Heart left ventricle (tissue), 16 donors: ENCODE measurements around the gene LPP. TPM values are rescaled to one million over a fixed set of nuclear protein-coding genes. Genes with fewer than 3 reads are reported as not detected.
A peak's percentile ranks its signal among the peaks of the same experiment; 100 is the strongest.

Experiments
- ATAC-seq, 4 donors: fragments of 200-7000 bp; cut with Tn5 transposase; one replicate each; pipeline ENCODE4 v1.9.1; 2020 to 2022; ENCODE audit warnings: moderate library complexity in 4 of 4, mild to moderate bottlenecking in 3 of 4, moderate number of reproducible peaks in 1 of 4
- DNase-seq, 5 donors: peaks; one replicate each; pipeline ENCODE4 v3.0.0-alpha.2; 2020
- H3K27ac ChIP-seq, 12 donors: fragments of 200-600 bp; sonication (generic) in 4 of 12; one replicate each; pipeline versions ENCODE4 v1.5.0 to v1.8.0; 2016 to 2022; ENCODE audit warnings: mild to moderate bottlenecking in 2 of 12
- H3K27me3 ChIP-seq, 9 donors: fragments of 200-600 bp; sonication (generic) in 2 of 9; one replicate each; pipeline versions ENCODE4 v1.5.1 to v1.8.0; 2016 to 2022; ENCODE audit warnings: mild to moderate bottlenecking in 3 of 9
- H3K36me3 ChIP-seq, 9 donors: fragments of 200-600 bp; sonication (generic) in 2 of 9; one replicate each; pipeline versions ENCODE4 v1.5.0 to v1.8.0; 2018 to 2022; ENCODE audit warnings: mild to moderate bottlenecking in 2 of 9
- H3K4me1 ChIP-seq, 12 donors: fragments of 200-600 bp; sonication (generic) in 4 of 12; one replicate each; pipeline versions ENCODE4 v1.5.0 to v1.8.0; 2016 to 2022; ENCODE audit warnings: mild to moderate bottlenecking in 3 of 12
- H3K4me3 ChIP-seq, 12 donors: fragments of 200-600 bp; sonication (generic) in 4 of 12; one replicate each; pipeline versions ENCODE4 v1.5.0 to v1.8.0; 2017 to 2022; ENCODE audit warnings: mild to moderate bottlenecking in 9 of 12, moderate library complexity in 4 of 12
- H3K9me3 ChIP-seq, 12 donors: fragments of 200-600 bp; sonication (generic) in 4 of 12; one replicate each; pipeline versions ENCODE4 v1.5.0 to v1.8.0; 2016 to 2022; ENCODE audit warnings: mild to moderate bottlenecking in 1 of 12
- POLR2A ChIP-seq, 2 donors: fragments of 450-650 bp; IDR thresholded peaks; one replicate each; pipeline ENCODE4 v1.6.1; 2017; ENCODE audit warnings: antibody characterized with exemption in 2 of 2, mild to moderate bottlenecking in 2 of 2, moderate library complexity in 2 of 2
- WGBS, 4 donors: extraction: QIAGEN DNeasy Blood & Tissue Kit in 2 of 4; methylation state at CpG; one replicate each; pipeline versions ENCODE4 v1.1.5 to v1.1.7; 2013 to 2018; 5-methylcytosine and 5-hydroxymethylcytosine counted together
- intact Hi-C, 10 donors: fragments of 100-400 bp; cut with DNase I; formaldehyde crosslinking; loops; one replicate each; pipeline versions ENCODE4 v1.11.1 to v1.14.2; 2022
- polyA plus RNA-seq, 2 donors: library from polyadenylated mRNA; stranded (reverse); fragments of 200-250 nt; gene quantifications; one replicate each; pipeline ENCODE4 v1.2.3, GENCODE V29; 2013
- total RNA-seq, 9 donors: library from RNA; depleted of rRNA in 2 of 9; stranded (reverse); fragments of >200 nt in 2 of 9; fragmentation: NEBNext Ultra II Directional in 3 of 9; extraction: Animal tissue kit (Norgen Biotek cat#: 25700) in 3 of 9; gene quantifications; one replicate each; pipeline versions ENCODE4 v1.1.0 to v1.2.4, GENCODE V29; 2016 to 2023
- TF ChIP-seq, protein P1 (sequence below), 12 donors: fragments of 200-600 bp; sonication (generic) in 4 of 12; IDR thresholded peaks; one replicate each; pipeline versions ENCODE4 v1.5.0 to v1.8.0; 2018 to 2022; ENCODE audit warnings: antibody characterized with exemption in 12 of 12, mild to moderate bottlenecking in 5 of 12
- donor health status: ischemic (EF 13 %, LVEDD 7.1; RV severe dilation, severe dysfunction).
- donor health status: healthy with polysubstance abuse.
- donor health status: DM: no; HTN: yes; CAD: no.
- donor health status: DM: no; HTN: no; CAD: no.
- donor health status: ischemic (EF 25% LVEDD 6.9; RV normal size, moderate dysfunction).
- donor health status: ischemic (EF 25% LVEDD 5.7; RV mildly dilated, moderate dysfunction).
- donor health status: healthy.
- donor health status: DM: yes; HTN: yes; CAD: no.
- donor health status: ischemic (EF 35%, LVEDD 5.7; RV mildly dilated, moderate dysfunction).
- donor health status: nonischemic (EF 11% LVEDD 7.7; RV severe dilation, severe dysfunction).
- donor health status: DM: yes; HTN: yes; CAD: no.
- donor health status: PGD.
- donor health status: ischemic (EF 29% LVEDD 5.4; RV normal size, mild dysfunction).
- donor health status: nonischemic (EF 23%, LVEDD 6.1; RV moderate dilation, normal function).

The LPP gene
- total and polyA plus RNA-seq, 11 donors, result 9.2 to 178 (median 100) TPM

DNA sequence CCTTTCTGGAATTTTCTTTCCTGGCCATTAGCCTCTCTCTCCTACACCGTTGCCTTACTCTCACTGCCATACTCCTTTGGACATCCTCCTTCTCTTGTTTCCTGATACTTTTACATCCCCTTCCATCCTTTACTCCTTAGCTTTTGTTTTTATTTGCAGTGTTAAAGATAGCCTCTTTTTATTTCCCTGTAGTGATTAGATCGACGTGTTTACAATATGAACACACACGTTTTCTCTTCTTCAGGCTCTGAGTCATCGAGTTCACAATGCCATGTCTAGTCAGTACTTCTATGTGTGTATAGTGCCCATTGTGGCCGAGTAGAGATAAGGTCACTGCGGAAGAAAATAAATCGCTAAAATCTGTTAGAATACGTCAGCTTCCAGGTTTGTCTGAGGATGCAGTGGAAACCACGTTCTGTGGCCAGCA lies 208.5 kb downstream of the LPP start:
- H3K4me1 ChIP-seq, result peaks cover 0 to 62% (median 34%) of the 10 kb centered on the region in 12 donors
- DNase-seq (no peak), ATAC-seq (peak in 3 of 4 donors; percentile 24 to 56 (median 53))
- intact Hi-C loops, result no loop called here
- TF ChIP-seq, protein P1, sequence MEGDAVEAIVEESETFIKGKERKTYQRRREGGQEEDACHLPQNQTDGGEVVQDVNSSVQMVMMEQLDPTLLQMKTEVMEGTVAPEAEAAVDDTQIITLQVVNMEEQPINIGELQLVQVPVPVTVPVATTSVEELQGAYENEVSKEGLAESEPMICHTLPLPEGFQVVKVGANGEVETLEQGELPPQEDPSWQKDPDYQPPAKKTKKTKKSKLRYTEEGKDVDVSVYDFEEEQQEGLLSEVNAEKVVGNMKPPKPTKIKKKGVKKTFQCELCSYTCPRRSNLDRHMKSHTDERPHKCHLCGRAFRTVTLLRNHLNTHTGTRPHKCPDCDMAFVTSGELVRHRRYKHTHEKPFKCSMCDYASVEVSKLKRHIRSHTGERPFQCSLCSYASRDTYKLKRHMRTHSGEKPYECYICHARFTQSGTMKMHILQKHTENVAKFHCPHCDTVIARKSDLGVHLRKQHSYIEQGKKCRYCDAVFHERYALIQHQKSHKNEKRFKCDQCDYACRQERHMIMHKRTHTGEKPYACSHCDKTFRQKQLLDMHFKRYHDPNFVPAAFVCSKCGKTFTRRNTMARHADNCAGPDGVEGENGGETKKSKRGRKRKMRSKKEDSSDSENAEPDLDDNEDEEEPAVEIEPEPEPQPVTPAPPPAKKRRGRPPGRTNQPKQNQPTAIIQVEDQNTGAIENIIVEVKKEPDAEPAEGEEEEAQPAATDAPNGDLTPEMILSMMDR (IDR thresholded peaks at IDR 0.05), result no peak
- TF ChIP-seq POLR2A (IDR thresholded peaks at IDR 0.05), result no peak
- 49 to 55% (median 53%) methylated on average over 10 of the region's 10 CpGs for WGBS, 4 donors
- no peaks in the 10 kb centered on the region for H3K27me3 ChIP-seq
- H3K27ac ChIP-seq, result peak overlapping the region in 3 of 12 donors; percentile 18 to 46 (median 42)
- H3K36me3 ChIP-seq, result peaks cover 0 to 4% (median 0%) of the 10 kb centered on the region in 9 donors
- H3K9me3 ChIP-seq, result no peaks in the 10 kb centered on the region
- H3K4me3 ChIP-seq, result no peak overlapping the region

DNA sequence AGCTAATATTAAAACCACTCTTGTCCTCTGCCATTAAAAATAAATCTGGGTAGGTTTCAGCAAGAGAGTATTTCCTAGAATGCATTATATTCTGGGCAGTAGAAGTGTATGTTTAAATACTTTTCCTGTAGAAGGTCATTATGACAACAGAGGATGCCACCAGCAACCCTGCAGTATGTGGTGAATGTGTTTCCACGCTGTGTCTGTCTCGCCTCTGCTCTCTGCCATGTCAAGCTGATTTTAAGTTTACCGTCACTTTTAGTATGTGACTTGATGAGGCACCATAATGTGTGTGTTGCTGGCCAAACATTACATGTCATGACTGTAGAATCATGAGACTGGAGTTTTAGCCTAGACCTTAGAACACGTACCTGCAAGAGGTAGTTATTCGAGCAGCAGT lies 211.2 kb downstream of the LPP start:
- TF ChIP-seq POLR2A (IDR thresholded peaks at IDR 0.05), result no peak
- TF ChIP-seq, protein P1 (IDR thresholded peaks at IDR 0.05), result no peak
- WGBS, 4 donors, result 71 to 82% (median 76%) methylated on average over 5 of the region's 5 CpGs
- peak overlapping the region in 2 of 12 donors; percentile 6 to 43 for H3K27ac ChIP-seq
- no peak overlapping the region for H3K4me3 ChIP-seq
- intact Hi-C loops, result no loop called here
- peaks cover 0 to 47% (median 28%) of the 10 kb centered on the region in 12 donors for H3K4me1 ChIP-seq
- ATAC-seq (peak in 1 of 4 donors; percentile 23), DNase-seq (no peak)
- peaks cover 0 to 4% (median 0%) of the 10 kb centered on the region in 9 donors for H3K36me3 ChIP-seq
- H3K9me3 ChIP-seq, result no peaks in the 10 kb centered on the region
- H3K27me3 ChIP-seq, result no peaks in the 10 kb centered on the region

DNA sequence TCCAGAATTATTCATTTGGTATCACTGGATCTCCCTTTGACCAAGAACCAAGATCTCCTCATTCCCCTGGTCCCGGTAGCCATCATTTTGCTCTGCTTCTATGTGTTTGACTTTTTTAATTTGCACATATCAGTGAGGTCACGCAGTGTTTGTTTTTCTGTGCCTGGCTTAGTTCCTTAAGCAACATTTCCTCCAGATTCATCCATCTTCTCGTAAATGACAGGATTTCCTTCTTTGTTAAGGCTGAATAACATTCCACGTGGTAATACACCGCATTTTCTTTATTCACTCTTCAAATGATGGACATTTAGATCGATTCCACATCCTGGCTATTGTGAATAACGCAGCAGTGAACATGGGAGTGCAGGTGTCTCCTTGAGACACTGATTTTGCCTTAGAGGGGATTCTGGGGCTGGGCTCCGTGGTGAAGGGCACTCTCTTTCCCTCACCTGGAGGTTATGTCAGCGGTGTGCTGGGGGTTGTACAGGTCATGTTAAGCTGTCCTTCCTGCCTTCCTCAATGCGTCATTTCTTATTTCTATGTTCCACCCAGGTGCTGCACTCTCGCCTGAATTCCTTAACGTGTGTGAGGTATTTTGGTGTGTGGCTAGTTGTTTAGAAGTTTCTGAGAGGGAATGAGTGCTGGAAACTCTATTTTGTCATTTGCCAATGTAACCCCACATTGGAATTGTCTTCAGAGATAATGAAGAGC lies 212.2 kb downstream of the LPP start:
- Histone ChIP-seq H3K4me3 (no peak overlapping the region), H3K27me3 (no peaks in the 10 kb centered on the region), H3K36me3 (peaks cover 0 to 4% (median 0%) of the 10 kb centered on the region in 9 donors), H3K4me1 (peaks cover 0 to 47% (median 28%) of the 10 kb centered on the region in 12 donors), H3K9me3 (no peaks in the 10 kb centered on the region), H3K27ac (peak overlapping the region in 2 of 12 donors; percentile 28 to 53)
- WGBS, 4 donors, result 63 to 68% (median 65%) methylated on average over 12 of the region's 12 CpGs
- intact Hi-C loops, result no loop called here
- DNase-seq (no peak), ATAC-seq (peak in 2 of 4 donors; percentile 22 to 35)
- no peak for TF ChIP-seq POLR2A (IDR thresholded peaks at IDR 0.05)
- TF ChIP-seq, protein P1 (IDR thresholded peaks at IDR 0.05), result no peak

DNA sequence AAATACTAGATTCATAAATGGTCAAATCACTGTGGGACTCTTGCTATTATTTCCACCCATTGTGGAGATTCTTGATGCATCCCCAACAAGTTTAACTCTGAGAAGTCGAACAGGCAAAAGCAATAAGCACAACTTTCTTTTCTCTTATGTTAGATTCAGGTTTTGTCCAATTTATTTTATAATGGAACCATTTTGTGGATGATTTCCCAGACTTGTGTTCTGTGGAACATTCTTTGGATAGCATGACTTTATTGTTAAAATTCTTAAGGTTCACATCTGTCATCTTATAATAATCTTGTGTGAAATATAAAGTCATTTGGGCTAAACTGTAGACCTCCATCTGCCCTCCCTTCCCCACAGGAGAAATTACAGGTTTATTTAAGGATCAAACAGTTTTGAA lies 213.7 kb downstream of the LPP start:
- Histone ChIP-seq H3K4me1 (peaks cover 0 to 38% (median 21%) of the 10 kb centered on the region in 12 donors), H3K36me3 (peaks cover 0 to 4% (median 0%) of the 10 kb centered on the region in 9 donors), H3K4me3 (no peak overlapping the region), H3K27me3 (no peaks in the 10 kb centered on the region), H3K9me3 (no peaks in the 10 kb centered on the region), H3K27ac (peak overlapping the region in 1 of 12 donors; percentile 46)
- no peak for DNase-seq
- 83 to 97% (median 88%) methylated on average over 1 of the region's 1 CpG for WGBS, 4 donors
- intact Hi-C loops, result no loop called here
- no peak for ATAC-seq
- TF ChIP-seq POLR2A (IDR thresholded peaks at IDR 0.05), result no peak
- TF ChIP-seq, protein P1 (IDR thresholded peaks at IDR 0.05), result no peak
